PC-3 (cell line): ENCODE measurements around the gene ITIH5. TPM values are rescaled to one million over a fixed set of nuclear protein-coding genes. Genes with fewer than 3 reads are reported as not detected.

ENCODE experiments used
- ATAC-seq: fragments of 200-7000 bp; cut with Tn5 transposase; 2 replicates; pipeline ENCODE4 v1.9.1; 2020; ENCODE audit warnings: mild to moderate bottlenecking, moderate library complexity
- BruUV-seq: library from RNA; stranded (reverse); fragments of 400-500 nt; replicated peaks from 2 replicates; lab custom pipeline; 2021; lab: Mats Ljungman, UMichigan
- CTCF ChIA-PET: fragments of 300-600 bp; sonication (Branson Sonifier 250); formaldehyde crosslinking; loops from one replicate; lab custom pipeline; 2022; ENCODE audit warnings: antibody characterized with exemption; lab: Charles Lee
- POLR2A ChIA-PET: fragments of 300-600 bp; sonication (Branson Sonifier 250); formaldehyde crosslinking; loops from one replicate; lab custom pipeline; 2022; ENCODE audit warnings: antibody characterized with exemption; ENCODE audit not compliant: unreplicated experiment; lab: Charles Lee
- DNase-seq: peaks from one replicate; pipeline ENCODE4 v3.0.0-alpha.2; 2015
- H2AFZ ChIP-seq: fragments of 300-600 bp; sonication (generic); 2 replicates; pipeline ENCODE4 v1.6.0; 2016; ENCODE audit warnings: antibody characterized with exemption, low read length
- H3F3A ChIP-seq: fragments of 300-600 bp; sonication (generic); one replicate; pipeline ENCODE4 v1.6.0; 2017; ENCODE audit warnings: antibody characterized with exemption, low read length, control low read depth, mild to moderate bottlenecking; ENCODE audit not compliant: unreplicated experiment
- H3K27ac ChIP-seq: fragments of 300-600 bp; sonication (generic); 2 replicates; pipeline ENCODE4 v1.5.1; 2016; ENCODE audit warnings: mild to moderate bottlenecking, low read length
- H3K27me3 ChIP-seq: fragments of 300-600 bp; sonication (generic); 2 replicates; pipeline ENCODE4 v1.6.1; 2016; ENCODE audit warnings: low read length, mixed read lengths
- H3K36me3 ChIP-seq: fragments of 300-600 bp; sonication (generic); 2 replicates; pipeline ENCODE4 v1.6.1; 2016; ENCODE audit warnings: low read depth, mixed run types, low read length, mixed read lengths
- H3K4me1 ChIP-seq: fragments of 300-600 bp; sonication (generic); 2 replicates; pipeline ENCODE4 v1.5.1; 2016; ENCODE audit warnings: low read length; ENCODE audit not compliant: insufficient read depth
- H3K4me2 ChIP-seq: fragments of 300-600 bp; sonication (generic); 2 replicates; pipeline ENCODE4 v1.6.0; 2016; ENCODE audit warnings: low read length
- H3K4me3 ChIP-seq: fragments of 300-600 bp; sonication (generic); 2 replicates; pipeline ENCODE4 v1.5.1; 2016; ENCODE audit warnings: mild to moderate bottlenecking, low read length, mixed read lengths
- H3K79me2 ChIP-seq: fragments of 300-600 bp; sonication (generic); 2 replicates; pipeline ENCODE4 v1.6.1; 2017; ENCODE audit warnings: low read length, mixed read lengths
- H3K9ac ChIP-seq: fragments of 300-600 bp; sonication (generic); 2 replicates; pipeline ENCODE4 v1.6.0; 2016; ENCODE audit warnings: mild to moderate bottlenecking, low read length
- H3K9me2 ChIP-seq: fragments of 300-600 bp; sonication (generic); replicated peaks from 2 replicates; pipeline ENCODE4 v1.6.1; 2016; ENCODE audit warnings: mixed run types, low read length, mixed read lengths
- H3K9me3 ChIP-seq: fragments of 300-600 bp; sonication (generic); 2 replicates; pipeline ENCODE4 v1.6.1; 2016; ENCODE audit warnings: low read length, mixed read lengths
- H4K20me1 ChIP-seq: fragments of 300-600 bp; sonication (generic); 2 replicates; pipeline ENCODE4 v1.6.1; 2016; ENCODE audit warnings: low read length, mixed read lengths
- CTCF ChIP-seq: fragments of 300-600 bp; sonication (generic); conservative IDR thresholded peaks from 2 replicates; pipeline ENCODE4 v1.5.1; 2017; ENCODE audit warnings: antibody characterized with exemption, low read depth, mild to moderate bottlenecking, low read length
- EZH2 ChIP-seq: fragments of 300-600 bp; sonication (generic); IDR thresholded peaks from one replicate; pipeline ENCODE4 v1.6.1; 2017; ENCODE audit warnings: antibody characterized with exemption, mild to moderate bottlenecking, low read length; ENCODE audit not compliant: unreplicated experiment
- EZH2phosphoT487 ChIP-seq: fragments of 300-600 bp; sonication (generic); IDR thresholded peaks from 2 replicates; pipeline ENCODE4 v1.6.1; 2018; ENCODE audit warnings: mild to moderate bottlenecking, antibody characterized with exemption, low read length, borderline replicate concordance
- intact Hi-C: fragments of 100-400 bp; cut with micrococcal nuclease; formaldehyde crosslinking; loops from 2 replicates; pipeline ENCODE4 v1.9.0; 2023
- total RNA-seq: library from RNA; depleted of rRNA; stranded (reverse); fragments of >200 nt; gene quantifications from 2 replicates; pipeline ENCODE4 v1.2.3, GENCODE V29; 2014

The ITIH5 gene
- total RNA-seq, 1 experiment from 2014 or later, result not detected

GRCh38 chr10:7533657-7534479 lies 132.9 kb downstream of the ITIH5 start:
- CTCF ChIA-PET, result no interaction called here
- Histone ChIP-seq H3K4me2 (no peak overlapping the region), H3K9me3 (no peaks in the 10 kb centered on the region), H3K27ac (no peak overlapping the region), H3K79me2 (no peaks in the 10 kb centered on the region), H3K4me3 (no peak overlapping the region), H3K4me1 (no peaks in the 10 kb centered on the region), H4K20me1 (no peaks in the 10 kb centered on the region), H3F3A (no peaks in the 10 kb centered on the region), H3K36me3 (no peaks in the 10 kb centered on the region), H2AFZ (no peak overlapping the region), H3K9me2 (no peaks in the 10 kb centered on the region), H3K9ac (no peak overlapping the region), H3K27me3 (peaks cover 44% of the 10 kb centered on the region)
- TF ChIP-seq CTCF (no peak), EZH2 (no peak), EZH2phosphoT487 (no peak)
- DNase-seq (no peak), ATAC-seq (no peak)
- BruUV-seq, result no TSS peak
- intact Hi-C loops, result no loop called here
- POLR2A ChIA-PET, result no interaction called here

- DNase-seq, result no peak
- no peaks in the 10 kb centered on the region for H4K20me1 ChIP-seq
- no peak overlapping the region for H3K9ac ChIP-seq
- ChIA-PET CTCF (no interaction called here), POLR2A (no interaction called here)
- no peaks in the 10 kb centered on the region for H3K36me3 ChIP-seq
- no peak overlapping the region for H2AFZ ChIP-seq
- H3K79me2 ChIP-seq, result no peaks in the 10 kb centered on the region
- H3K9me3 ChIP-seq, result no peaks in the 10 kb centered on the region
- H3K4me3 ChIP-seq, result no peak overlapping the region
- no peak overlapping the region for H3K27ac ChIP-seq
- no peaks in the 10 kb centered on the region for H3F3A ChIP-seq
- H3K9me2 ChIP-seq, result no peaks in the 10 kb centered on the region
- no peak for ATAC-seq
- no peak overlapping the region for H3K4me2 ChIP-seq
- H3K27me3 ChIP-seq, result peaks cover 46% of the 10 kb centered on the region
- TF ChIP-seq CTCF (no peak), EZH2 (no peak), EZH2phosphoT487 (no peak)
- no peaks in the 10 kb centered on the region for H3K4me1 ChIP-seq
- BruUV-seq, result no TSS peak
- intact Hi-C loops, result no loop called here
Observed at GRCh38 chr10:7532723-7533498, 133.9 kb downstream of the ITIH5 start.
